NCI-H2227 treated with DMSO at 0.1 percent for 48 hours (cell line): ENCODE data around the gene GPR162.

Experiments
- DNase-seq: peaks from one replicate; lab custom pipeline; 2025; lab: John Stamatoyannopoulos, UW

GPR162 gene

GRCh38 chr12:6836851-6837250 is 15.2 kb downstream of the GPR162 start:
- DNase-seq = no peak

GRCh38 chr12:6837370-6838060 is 15.9 kb downstream of the GPR162 start:
- no peak for DNase-seq

DNA sequence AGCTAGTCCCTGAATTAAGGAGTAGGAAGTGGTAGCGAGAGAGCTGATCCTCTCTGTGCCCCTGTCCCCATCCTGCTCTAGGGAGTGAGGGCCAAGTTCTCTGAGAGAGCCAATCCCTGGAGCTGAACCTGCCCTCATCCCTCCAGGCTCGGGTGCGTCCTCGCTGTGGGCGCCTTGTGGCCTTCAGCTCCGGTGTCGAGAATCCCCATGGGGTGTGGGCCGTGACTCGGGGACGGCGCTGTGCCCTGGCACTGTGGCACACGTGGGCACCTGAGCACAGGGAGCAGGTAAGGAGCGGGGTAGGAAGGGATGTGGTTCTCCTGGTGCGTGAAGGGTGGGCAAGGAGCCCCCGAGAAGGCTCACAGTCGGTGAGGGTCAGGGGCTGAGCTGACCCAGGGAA is 17.2 kb downstream of the GPR162 start:
- DNase-seq = no peak

- no peak for DNase-seq
These were observed 18.0 kb downstream of the GPR162 start for GRCh38 chr12:6839482-6840201.

DNA sequence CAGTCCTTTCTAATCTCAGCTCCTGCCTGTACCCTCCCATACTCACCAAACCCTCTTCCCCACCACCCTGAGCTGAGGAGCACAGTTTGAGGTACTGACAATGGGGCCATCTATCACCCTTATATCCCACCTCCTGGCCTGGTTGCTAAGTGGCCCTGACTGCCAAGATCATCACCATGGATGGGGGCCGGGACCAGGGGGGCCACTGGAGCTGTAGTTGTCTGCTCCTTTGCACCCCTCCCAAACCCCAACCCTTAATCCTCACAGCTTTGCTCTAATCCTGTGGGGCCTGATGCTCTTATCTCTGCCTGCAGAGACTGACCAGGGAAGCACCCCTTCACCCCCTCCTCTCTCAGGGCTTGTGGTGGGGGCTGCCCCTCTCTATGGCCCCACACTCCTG is 18.7 kb downstream of the GPR162 start:
- DNase-seq = no peak

- DNase-seq = no peak
These were observed 19.3 kb downstream of the GPR162 start, which contains the start of gene GNB3 for GRCh38 chr12:6840761-6841515. TSS of gene GNB3 (plus strand) at chr12:6840925. CDS start at chr12:6841288, 363 bp downstream.

DNA sequence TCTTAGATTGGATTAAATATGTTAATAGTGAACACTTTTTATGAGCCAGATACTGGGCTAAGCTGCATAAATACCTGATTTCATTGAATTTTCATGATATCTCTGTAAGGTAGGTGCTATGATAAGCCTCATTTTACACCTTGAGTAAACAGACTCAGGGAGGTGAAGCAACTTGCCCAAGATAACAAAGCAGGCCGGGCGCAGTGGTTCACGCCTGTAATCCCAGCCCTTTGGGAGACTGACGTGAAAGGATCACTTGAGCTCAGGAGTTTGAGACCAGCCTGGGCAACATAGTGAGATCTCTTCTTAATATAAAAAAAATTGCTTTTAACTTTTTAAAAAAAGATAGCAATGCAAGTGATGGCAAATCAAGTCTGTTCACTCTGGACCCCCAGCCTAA is 20.5 kb downstream of the GPR162 start:
- no peak for DNase-seq

GRCh38 chr12:6843118-6843902 is 21.7 kb downstream of the GPR162 start:
- no peak for DNase-seq

- no peak for DNase-seq
These were observed 23.8 kb downstream of the GPR162 start for GRCh38 chr12:6845395-6845794.

DNA sequence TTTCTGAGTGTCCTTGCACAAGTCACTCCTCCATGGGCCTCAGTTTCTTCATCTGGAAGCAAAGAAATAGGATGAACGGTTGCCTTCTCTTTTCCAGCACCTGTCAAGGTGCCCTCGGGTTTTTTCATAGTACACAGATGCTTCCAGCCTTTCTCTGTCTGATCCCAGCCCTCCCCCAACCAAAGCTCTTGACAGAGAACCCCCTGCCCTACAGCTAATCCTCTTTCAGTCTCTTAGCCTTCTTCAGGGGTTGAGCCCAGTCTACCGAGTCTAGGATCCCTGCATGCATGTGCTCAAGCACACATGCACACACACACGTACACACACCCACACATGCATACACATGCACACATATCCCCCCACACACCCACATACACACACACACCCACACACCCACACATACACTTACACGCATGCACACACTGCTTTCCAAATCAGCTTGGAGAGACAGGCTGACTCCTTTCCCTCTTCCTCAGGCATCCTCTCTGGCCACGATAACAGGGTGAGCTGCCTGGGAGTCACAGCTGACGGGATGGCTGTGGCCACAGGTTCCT is 24.8 kb downstream of the GPR162 start:
- DNase-seq = no peak

DNA sequence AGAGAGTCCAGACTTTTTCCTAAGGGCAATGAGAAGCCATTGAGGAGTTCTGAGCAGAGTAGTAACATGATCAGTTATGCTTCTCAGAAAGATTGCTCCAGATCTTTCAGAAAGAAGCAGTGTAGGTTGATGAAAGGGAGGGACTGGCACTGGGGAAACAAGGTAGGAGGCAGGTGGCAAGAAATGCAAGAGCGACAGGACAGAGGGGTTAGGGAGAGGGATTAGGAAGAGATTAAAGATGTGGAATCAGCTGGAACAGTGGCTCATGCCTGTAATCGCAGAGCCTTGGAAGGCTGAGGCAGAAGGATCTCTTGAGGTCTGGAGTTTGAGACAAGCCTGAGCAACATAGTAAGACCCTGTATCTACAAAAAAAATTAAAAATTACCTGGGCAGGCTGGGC is 26.1 kb downstream of the GPR162 start:
- DNase-seq = no peak

DNA sequence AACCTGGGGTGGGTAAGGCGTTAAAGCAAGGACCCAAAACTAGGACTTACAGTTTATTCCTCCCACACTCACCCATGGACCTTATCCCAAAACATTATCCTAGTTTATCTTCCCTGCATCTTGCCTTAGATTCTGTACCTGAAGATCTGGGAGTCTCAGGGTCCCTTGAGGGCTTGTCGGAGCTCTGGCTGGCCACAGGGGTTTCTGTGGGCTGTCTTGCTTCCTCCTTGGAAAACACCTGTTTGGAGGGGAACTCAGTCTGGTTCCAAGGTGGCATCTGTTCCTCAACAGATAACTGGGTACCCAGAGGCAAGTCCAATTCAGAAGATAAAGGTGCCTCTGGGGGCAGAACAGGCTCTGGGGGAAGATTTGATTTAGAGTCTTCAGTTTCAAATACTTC is 27.8 kb downstream of the GPR162 start:
- DNase-seq = no peak

GRCh38 chr12:6849976-6850560 is 28.4 kb downstream of the GPR162 start:
- DNase-seq = no peak

DNA sequence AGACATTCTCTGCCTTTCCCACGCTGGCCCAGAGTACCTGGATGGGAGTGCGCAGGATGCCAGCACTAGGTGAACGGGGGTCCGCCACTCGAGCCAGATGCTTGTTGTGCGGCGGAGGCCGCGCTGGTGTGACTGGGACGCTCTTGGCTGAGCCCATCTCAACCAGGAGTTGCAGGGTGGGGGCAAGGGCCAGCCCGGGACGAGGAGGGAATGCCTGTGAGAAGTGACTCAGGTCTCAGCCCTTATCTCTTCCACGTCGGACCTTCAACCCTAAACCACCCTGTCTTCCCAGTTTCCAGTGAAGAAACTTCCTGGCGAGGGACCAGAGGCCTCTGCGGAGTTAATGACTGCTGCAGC is 29.2 kb downstream of the GPR162 start:
- no peak for DNase-seq

DNA sequence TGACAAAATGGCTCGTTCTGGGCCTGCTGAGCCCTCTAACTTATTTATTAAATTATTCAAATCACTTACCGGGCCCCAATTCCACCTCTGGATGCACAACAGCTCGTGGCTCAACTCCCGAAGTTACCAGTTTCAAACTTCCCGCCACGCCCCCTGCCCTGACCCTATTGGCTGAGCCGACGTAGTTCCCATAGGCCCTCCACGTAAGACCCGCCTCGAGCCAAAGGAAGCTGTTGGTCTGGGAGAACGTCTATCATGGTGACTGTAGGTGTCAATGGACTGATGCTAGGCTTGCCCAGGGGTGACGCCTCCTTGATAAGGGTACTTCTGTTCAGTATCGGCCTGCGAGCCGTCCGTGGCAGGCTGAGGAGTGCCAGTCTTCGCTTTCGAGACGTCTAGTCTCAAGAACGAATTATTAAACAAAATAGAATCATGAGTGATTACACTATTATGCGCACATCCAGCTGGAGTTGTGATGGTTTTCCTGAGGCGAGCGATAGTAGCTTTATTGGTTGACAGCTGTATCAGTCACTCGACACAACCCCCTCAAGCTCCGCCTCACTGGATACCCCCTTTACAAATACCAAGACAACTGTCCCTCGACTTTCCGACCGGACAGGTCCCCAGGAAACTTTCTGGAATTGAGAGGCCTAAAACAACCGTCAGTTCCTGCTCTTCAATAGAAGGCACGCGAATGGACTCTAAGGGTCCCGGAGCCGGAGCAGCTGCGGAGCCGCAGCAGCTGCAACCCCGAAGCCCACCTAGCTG is 29.7 kb downstream of the GPR162 start, which contains the start of gene CDCA3:
Gene CDCA3, minus strand, starts transcription at position 134 of the 768 bp plus-strand sequence. CDS start 334 bp downstream, outside the sequence.
- DNase-seq = peak; percentile 92

- DNase-seq = peak; percentile 97
These were observed 30.5 kb downstream of the GPR162 start, which contains the start of gene USP5 for GRCh38 chr12:6851921-6852650. TSS of gene USP5 (plus strand) at chr12:6852150. CDS start at chr12:6852180, 30 bp downstream.

DNA sequence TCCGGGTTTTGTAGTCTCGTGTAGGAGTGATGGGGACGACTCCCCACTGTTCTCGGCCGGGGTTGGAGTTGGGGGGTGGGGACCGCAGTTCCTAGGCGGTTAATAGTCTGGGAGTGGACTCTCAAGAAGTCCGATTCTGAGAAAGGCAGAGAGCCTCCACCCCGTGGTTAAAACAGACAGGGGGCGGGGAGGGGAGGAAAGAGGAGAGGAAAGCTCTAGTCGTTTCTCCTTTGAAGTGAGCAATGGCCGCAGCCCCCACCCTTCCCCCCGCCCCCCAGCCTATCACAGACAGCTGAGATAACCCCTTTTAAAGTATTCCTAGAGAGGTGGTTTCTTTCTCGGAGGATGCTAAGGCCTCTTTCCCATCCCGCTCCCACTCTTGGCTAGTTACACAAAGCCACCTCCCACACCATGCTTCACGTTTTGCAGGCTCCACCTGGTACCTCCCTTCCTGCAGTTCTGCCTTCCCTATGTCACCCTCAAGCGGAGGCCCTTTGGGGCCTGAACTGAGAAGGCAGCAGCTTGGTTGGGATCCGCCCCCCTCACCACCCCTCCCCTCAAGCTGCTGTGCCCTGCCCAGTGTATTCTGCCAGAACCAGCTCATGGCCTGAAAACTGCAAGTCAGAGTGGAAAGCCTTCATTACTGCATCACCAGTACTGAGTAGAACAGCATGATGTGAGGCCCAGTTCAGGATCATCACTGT is 31.2 kb downstream of the GPR162 start:
- DNase-seq = no peak

DNA sequence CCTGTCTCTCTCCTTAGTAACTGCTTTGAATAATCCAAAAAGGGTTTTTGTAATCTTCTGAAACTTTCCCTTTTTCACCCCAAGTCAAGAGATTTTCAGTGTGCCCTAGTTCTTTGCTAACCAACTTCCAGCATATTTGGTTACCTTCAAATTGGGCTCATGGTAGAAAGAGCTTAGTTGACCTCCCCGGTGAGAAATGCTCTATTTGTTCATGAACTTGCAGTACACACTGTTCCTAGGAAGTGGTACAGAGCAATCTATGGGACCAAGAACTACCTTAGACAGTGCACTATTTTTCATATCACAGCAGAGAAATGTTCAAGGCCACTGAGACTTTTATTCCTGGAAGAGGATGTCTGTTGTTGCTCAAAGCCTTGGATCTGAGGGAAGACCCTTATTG is 32.0 kb downstream of the GPR162 start:
- DNase-seq = no peak

DNA sequence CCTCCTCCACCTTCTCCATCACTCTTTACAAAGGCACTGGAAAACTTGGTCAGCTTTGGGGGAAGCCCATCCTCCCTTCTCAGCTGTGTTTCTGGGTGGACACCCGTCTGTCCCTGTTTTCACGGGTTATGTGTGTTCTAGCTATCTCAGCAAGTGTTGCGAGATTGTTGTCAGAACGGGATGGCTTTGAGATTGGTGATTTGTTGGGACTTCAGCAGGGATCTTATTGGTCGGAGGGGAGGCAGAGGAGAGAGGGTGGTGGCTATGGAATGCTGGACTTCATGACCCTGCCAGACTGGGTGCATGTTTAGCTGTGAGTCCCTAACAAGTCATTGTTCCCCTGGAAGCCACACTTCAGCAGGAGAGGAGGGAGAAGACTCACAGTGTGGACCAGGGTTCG is 32.4 kb downstream of the GPR162 start:
- no peak for DNase-seq
